SU-DHL-6 (cell line): ENCODE results near the gene EEPD1.
"Not testable (repeated sequence)": the region's sequence is repeated elsewhere in the genome, so short reads cannot be mapped to it uniquely, and the experiment has no call there.

Experiments used
- EZH2phosphoT487 ChIP-seq: fragments of 200-600 bp; sonication (generic), shearing (Covaris generic); conservative IDR thresholded peaks from 2 replicates; pipeline ENCODE4 v1.6.1; 2018; ENCODE audit warnings: mild to moderate bottlenecking, antibody characterized with exemption, low read length, moderate library complexity, mixed read lengths
- TF ChIP-seq, protein P1 (sequence below): fragments of 200-600 bp; sonication (generic); IDR thresholded peaks from one replicate; pipeline ENCODE4 v1.5.1; 2017; ENCODE audit warnings: antibody characterized with exemption, mild to moderate bottlenecking, low read length, moderate library complexity; ENCODE audit not compliant: insufficient read depth, poor library complexity, severe bottlenecking

DNA sequence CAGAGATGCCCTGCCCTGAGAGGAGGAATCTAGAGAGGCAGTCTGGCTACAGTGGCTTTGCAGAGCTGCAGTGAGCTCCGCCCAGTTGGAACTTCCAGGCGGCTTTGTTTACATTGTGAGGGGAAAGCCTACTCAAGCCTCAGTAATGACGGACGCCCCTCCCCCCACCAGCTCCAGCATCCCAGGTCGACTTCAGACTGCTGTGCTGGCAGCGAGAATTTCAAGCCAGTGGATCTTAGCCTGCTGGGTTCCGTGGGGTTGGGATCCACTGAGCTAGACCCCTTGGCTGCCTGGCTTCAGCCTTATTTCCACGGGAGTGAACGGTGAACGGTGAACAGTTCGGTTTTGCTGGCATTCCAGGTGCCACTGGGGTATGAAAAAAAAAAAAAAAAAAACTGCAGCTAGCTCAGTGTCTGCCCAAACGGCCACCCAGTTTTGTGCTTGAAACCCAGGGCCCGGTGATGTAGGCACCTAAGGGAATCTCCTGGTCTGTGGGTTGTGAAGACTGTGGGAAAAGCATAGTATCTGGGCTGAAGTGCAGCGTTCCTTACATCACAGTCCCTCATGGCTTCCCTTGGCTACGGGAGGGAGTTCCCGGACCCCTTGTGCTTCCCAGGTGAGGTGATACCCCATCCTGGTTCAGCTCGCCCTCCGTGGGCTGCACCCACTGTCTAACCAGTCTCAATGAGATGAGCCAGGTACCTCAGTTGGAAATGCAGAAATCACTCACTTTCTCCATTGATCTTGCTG is 105.6 kb downstream of the EEPD1 start:
- TF ChIP-seq, protein P1, sequence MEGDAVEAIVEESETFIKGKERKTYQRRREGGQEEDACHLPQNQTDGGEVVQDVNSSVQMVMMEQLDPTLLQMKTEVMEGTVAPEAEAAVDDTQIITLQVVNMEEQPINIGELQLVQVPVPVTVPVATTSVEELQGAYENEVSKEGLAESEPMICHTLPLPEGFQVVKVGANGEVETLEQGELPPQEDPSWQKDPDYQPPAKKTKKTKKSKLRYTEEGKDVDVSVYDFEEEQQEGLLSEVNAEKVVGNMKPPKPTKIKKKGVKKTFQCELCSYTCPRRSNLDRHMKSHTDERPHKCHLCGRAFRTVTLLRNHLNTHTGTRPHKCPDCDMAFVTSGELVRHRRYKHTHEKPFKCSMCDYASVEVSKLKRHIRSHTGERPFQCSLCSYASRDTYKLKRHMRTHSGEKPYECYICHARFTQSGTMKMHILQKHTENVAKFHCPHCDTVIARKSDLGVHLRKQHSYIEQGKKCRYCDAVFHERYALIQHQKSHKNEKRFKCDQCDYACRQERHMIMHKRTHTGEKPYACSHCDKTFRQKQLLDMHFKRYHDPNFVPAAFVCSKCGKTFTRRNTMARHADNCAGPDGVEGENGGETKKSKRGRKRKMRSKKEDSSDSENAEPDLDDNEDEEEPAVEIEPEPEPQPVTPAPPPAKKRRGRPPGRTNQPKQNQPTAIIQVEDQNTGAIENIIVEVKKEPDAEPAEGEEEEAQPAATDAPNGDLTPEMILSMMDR = not testable (repeated sequence)
- TF ChIP-seq EZH2phosphoT487 = not testable (repeated sequence)
